Stomach smooth muscle (tissue), 2 donors: ENCODE data around the gene FAN1.

ENCODE experiments used
- H3K27ac ChIP-seq: one replicate; pipeline ENCODE4 v1.7.0; 2013; ENCODE audit warnings: mild to moderate bottlenecking, low read length, inconsistent platforms
- H3K27me3 ChIP-seq, 2 donors: one replicate each; pipeline ENCODE4 v1.7.0; 2013; ENCODE audit warnings: low read length in 2 of 2; ENCODE audit not compliant: insufficient read depth in 2 of 2, control insufficient read depth in 1 of 2
- H3K36me3 ChIP-seq, 2 donors: one replicate each; pipeline ENCODE4 v1.7.0; 2013; ENCODE audit warnings: low read length in 2 of 2; ENCODE audit not compliant: control insufficient read depth in 2 of 2, insufficient read depth in 2 of 2
- H3K4me1 ChIP-seq: one replicate; pipeline ENCODE4 v1.7.0; 2013; ENCODE audit warnings: low read length; ENCODE audit not compliant: control insufficient read depth, insufficient read depth
- H3K4me3 ChIP-seq, 2 donors: one replicate each; pipeline ENCODE4 v1.7.0; 2013; ENCODE audit warnings: low read length in 2 of 2
- H3K9ac ChIP-seq, 2 donors: one replicate each; pipeline ENCODE4 v1.7.0; 2013; ENCODE audit warnings: low read length in 2 of 2, mild to moderate bottlenecking in 1 of 2
- H3K9me3 ChIP-seq, 2 donors: one replicate each; pipeline ENCODE4 v1.7.0; 2013; ENCODE audit warnings: low read length in 2 of 2; ENCODE audit not compliant: control insufficient read depth in 2 of 2
- donor health status: healthy.
- donor health status: Pancreatic carcinoma.

The FAN1 gene

GRCh38 chr15:30984542-30984941 lies 80.8 kb downstream of the FAN1 start:
- Histone ChIP-seq H3K4me1 (peaks cover 25% of the 10 kb centered on the region), H3K36me3 (peaks cover 9 to 18% of the 10 kb centered on the region in 2 donors), H3K9me3 (no peaks in the 10 kb centered on the region), H3K4me3 (peak overlapping the region in 1 of 2 donors; percentile 47), H3K9ac (no peak overlapping the region), H3K27me3 (no peaks in the 10 kb centered on the region), H3K27ac (peak overlapping the region; percentile 18)

- peak overlapping the region in 1 of 2 donors; percentile 47 for H3K4me3 ChIP-seq
- no peaks in the 10 kb centered on the region for H3K9me3 ChIP-seq
- H3K27ac ChIP-seq, result no peak overlapping the region
- peaks cover 5 to 14% of the 10 kb centered on the region in 2 donors for H3K36me3 ChIP-seq
- no peaks in the 10 kb centered on the region for H3K27me3 ChIP-seq
- H3K4me1 ChIP-seq, result peaks cover 29% of the 10 kb centered on the region
- no peak overlapping the region for H3K9ac ChIP-seq
These were observed 81.4 kb downstream of the FAN1 start for GRCh38 chr15:30985081-30985531.

GRCh38 chr15:30990036-30990435 lies 86.3 kb downstream of the FAN1 start:
- no peaks in the 10 kb centered on the region for H3K27me3 ChIP-seq
- H3K9me3 ChIP-seq, result no peaks in the 10 kb centered on the region
- peak overlapping the region; percentile 31 to 92 for H3K9ac ChIP-seq
- H3K4me3 ChIP-seq, result peak overlapping the region; percentile 93 to 95
- H3K36me3 ChIP-seq, result peaks cover 5 to 11% of the 10 kb centered on the region in 2 donors
- H3K4me1 ChIP-seq, result peaks cover 12% of the 10 kb centered on the region
- no peak overlapping the region for H3K27ac ChIP-seq

- Histone ChIP-seq H3K36me3 (peaks cover 5 to 8% of the 10 kb centered on the region in 2 donors), H3K4me3 (peak overlapping the region; percentile 93 to 95), H3K27ac (peak overlapping the region; percentile 64), H3K9ac (peak overlapping the region; percentile 91 to 92), H3K27me3 (no peaks in the 10 kb centered on the region), H3K4me1 (peaks cover 6% of the 10 kb centered on the region), H3K9me3 (no peaks in the 10 kb centered on the region)
These were observed 86.9 kb downstream of the FAN1 start for GRCh38 chr15:30990446-30991254.

GRCh38 chr15:30991255-30992235 lies 87.8 kb downstream of the FAN1 start, which contains the start of gene MTMR10:
MTMR10 (minus strand) TSS chr15:30991628; CDS start chr15:30991506, 122 bp downstream.
- Histone ChIP-seq H3K4me3 (peak within 1 kb of the TSS; percentile 93 to 95), H3K27ac (peak within 1 kb of the TSS; percentile 64), H3K27me3 (no peaks in the 10 kb centered on the region), H3K9me3 (no peaks in the 10 kb centered on the region), H3K9ac (peak within 1 kb of the TSS; percentile 92), H3K4me1 (peaks cover 4% of the 10 kb centered on the region), H3K36me3 (peaks cover 4 to 5% of the 10 kb centered on the region in 2 donors)

GRCh38 chr15:30992249-30992864 lies 88.6 kb downstream of the FAN1 start:
- Histone ChIP-seq H3K27ac (peak overlapping the region; percentile 64), H3K36me3 (peaks cover 0 to 4% of the 10 kb centered on the region in 2 donors), H3K9ac (peak overlapping the region; percentile 92), H3K27me3 (no peaks in the 10 kb centered on the region), H3K4me1 (peaks cover 4% of the 10 kb centered on the region), H3K4me3 (peak overlapping the region; percentile 93 to 95), H3K9me3 (no peaks in the 10 kb centered on the region)
